GM12801 (cell line): ENCODE data around the gene SLC29A2.

Experiments used
- TF ChIP-seq, protein P1 (sequence below): IDR thresholded peaks from one replicate; pipeline ENCODE4 v1.5.1; 2011; ENCODE audit warnings: control low read depth; ENCODE audit not compliant: insufficient read length; ENCODE audit errors: extremely low read depth

SLC29A2 gene

DNA sequence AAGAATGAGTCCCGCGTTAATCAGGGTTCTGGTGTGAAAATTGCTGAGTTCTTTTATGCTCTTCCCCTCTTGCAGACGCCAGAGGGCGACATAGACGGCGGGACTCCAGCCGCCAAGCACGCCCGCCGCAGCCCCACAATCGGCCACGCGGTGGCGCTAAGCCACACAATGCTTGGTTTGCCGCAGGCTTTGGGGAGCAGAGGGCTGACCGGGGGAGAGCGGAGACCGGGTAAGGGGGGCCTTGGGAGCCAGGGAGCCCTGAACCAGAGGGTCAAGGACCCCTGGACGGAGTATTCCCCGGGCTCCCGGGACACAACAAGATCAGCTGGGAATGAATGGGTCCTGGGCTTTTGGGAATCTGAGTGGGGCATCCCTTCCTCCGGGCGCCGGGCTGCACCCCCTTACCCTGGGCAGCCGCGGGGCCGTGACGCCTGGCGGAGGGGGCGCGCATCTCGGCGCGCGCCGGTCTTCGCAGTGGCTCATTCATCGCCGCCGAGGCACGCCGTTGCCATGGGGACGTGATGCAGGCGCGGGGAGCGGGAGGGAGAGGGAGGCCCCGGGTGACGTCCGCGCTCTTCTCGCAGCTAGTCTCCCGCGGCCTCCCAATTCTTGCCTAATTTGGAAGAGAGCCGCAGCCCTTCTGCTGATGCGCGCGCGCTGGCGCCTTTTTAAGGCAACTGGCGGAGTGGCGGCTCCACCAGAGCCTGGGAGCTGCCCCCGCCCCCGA is 37.1 kb upstream of the SLC29A2 start:
- TF ChIP-seq, protein P1, sequence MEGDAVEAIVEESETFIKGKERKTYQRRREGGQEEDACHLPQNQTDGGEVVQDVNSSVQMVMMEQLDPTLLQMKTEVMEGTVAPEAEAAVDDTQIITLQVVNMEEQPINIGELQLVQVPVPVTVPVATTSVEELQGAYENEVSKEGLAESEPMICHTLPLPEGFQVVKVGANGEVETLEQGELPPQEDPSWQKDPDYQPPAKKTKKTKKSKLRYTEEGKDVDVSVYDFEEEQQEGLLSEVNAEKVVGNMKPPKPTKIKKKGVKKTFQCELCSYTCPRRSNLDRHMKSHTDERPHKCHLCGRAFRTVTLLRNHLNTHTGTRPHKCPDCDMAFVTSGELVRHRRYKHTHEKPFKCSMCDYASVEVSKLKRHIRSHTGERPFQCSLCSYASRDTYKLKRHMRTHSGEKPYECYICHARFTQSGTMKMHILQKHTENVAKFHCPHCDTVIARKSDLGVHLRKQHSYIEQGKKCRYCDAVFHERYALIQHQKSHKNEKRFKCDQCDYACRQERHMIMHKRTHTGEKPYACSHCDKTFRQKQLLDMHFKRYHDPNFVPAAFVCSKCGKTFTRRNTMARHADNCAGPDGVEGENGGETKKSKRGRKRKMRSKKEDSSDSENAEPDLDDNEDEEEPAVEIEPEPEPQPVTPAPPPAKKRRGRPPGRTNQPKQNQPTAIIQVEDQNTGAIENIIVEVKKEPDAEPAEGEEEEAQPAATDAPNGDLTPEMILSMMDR = peak; percentile 94

DNA sequence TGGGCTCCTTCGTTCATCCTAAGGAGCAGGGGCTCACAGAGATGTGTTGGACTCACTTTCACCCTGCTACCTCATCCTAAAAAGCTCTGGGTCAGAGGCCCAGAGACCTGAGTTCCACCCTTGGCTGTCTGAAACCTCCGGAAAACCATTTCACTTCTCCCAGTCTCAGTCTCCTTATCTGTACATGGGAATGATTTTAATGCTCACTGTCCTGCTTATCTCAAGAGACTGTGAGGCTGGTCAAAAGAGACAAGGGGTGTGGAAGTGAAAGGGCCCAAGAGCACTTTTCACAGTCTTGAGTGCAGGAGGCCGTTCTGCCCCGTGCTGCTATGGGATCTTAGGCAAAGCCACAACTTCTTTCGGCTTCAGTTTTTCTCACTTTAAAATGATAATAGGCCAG is 36.1 kb upstream of the SLC29A2 start:
- TF ChIP-seq, protein P1 = no peak

DNA sequence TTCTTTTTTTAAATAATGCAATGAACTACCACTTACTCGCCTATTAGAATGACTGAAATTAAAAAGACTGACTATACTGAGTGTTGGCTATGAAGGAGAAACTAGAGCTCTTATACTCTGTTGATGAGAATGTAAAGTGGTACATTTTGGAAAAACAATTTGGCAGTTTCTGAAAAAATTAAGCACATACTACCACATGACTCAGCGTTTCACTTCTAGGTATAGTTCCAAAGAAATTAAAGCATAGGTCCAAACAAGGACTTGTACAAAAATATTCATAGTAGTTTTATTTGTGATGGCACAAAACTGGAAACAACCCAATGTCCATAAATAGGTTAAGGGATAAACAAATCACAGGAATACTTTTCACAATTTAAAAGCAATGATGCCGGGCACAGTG is 22.4 kb upstream of the SLC29A2 start:
- TF ChIP-seq, protein P1 = no peak

DNA sequence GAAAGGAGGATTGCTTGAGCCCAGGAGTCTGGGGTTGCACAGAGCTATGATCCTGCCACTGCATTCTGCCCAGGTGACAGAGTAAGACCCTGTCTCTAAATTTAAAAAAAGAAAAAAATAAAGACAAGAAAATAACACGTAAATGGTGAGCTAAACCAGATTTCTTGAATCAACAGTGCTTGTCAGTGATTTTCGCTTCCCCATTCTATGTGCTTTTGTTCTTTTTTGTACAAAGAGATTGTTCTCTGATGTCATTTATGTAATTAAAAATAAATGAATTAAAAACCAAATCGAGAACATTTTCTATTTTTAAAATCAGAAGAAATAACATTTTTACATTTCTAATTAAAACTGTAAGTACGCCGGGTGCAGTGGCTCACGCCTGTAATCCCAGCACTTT is 19.8 kb upstream of the SLC29A2 start:
- TF ChIP-seq, protein P1 = no peak

DNA sequence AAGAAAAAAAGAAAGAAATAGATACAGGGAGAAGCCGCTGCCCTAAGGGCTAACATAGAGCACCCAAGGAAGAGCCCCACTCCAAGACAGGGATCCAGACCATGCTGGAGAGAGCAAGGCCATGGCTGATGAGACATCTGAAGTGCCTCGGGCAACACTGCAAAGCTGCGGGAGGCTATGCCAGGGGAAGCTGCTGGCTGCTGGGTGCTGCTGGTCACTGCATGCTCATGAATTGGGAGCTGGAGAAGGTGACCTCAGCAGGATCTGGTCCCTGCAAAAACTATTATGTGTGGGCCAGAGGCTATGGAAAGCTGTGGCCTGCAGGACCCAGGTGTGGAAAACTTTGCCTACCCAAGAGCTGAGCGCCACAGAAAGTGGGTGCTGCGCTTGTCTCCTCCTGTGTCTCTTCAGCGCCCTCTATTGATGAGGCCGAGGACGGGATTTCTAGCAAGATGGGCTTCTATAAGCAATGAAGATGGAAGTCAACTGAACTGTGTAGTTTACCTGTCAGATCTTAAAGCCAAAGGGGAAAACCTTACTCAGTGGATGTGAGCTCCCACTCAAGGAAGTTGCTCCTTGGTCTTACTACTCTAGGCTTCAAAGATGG is 17.3 kb upstream of the SLC29A2 start:
- TF ChIP-seq, protein P1 = no peak

DNA sequence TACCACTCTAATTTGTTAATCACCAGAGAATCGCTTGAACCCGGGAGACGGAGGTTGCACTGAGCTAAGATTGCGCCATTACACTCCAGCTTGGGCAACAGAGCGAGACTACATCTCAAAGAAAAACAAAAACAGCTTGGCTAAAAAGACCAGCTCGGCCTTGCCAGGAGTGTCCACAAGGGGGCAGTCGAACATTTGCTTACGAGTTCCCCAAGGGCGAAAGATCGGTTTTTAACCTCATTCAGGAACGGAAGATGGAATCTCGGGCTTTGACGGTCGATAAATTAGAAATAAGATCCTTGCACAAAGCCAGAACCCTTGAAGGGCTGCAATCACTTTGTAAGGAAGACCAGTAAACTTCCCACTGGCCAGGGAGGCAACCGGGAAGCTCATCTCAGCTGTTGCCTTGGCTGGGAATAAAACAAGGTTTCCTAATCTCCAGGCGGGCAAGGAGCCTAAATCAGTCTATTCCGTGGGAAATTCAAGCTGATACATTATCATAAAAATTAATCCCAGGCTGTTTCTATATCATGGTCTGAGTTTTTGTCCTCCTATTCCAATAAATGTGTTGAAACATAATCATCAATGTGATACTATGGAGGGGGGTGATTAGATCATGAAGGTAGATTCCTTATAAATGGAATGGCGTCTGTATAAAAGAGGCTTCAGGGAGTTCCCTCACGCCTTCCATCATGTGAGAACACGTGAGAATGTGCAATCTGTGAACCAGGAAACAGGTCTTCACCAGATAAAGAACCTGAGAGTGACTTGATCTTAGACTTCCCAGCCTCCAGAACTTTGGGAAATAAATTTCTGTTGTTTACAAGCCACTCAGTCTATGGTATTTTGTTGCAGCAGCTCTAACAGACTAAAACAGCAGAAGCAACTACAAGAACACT is 14.9 kb upstream of the SLC29A2 start:
- TF ChIP-seq, protein P1 = peak; percentile 57

DNA sequence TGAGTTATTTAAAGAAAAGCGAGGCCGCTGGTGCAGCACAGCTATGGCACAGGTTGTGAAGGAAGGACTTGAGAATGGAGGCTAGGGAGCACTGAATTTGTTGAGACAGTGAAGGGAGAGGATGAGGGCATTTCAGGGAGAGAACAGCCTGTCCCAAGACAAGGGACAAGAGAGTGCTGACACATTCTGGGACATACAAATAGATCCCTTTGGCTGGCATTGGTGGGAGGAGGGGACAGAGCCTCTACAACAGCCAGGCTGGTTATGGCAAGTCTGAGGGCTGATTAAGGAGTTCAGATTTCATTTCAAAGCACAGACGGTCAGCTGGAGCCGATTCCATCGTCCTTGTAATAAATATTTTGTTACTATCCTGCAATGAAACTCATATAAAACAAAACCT is 1.7 kb upstream of the SLC29A2 start:
- TF ChIP-seq, protein P1 = no peak
